SK-N-SH (cell line): Measurements from ENCODE around the gene DFFB. TPM values are rescaled to one million over a fixed set of nuclear protein-coding genes. Genes with fewer than 3 reads are reported as not detected.

ENCODE experiments used
- CTCF ChIA-PET: fragments of 300-600, 350-600 bp; formaldehyde crosslinking; extraction: SDS; loops from one replicate; lab custom pipeline; 2021; lab: Yijun Ruan, JAX
- POLR2A ChIA-PET: fragments of 350-600 bp; sonication (Branson Sonifier 250); formaldehyde crosslinking; extraction: SDS; loops from one replicate; lab custom pipeline; 2020; ENCODE audit warnings: antibody characterized with exemption, inconsistent platforms; lab: Yijun Ruan, JAX
- DNase-seq: peaks from one replicate; pipeline ENCODE4 v3.0.0; 2012
- H2AFZ ChIP-seq: fragments of 200-600 bp; sonication (generic); 2 replicates; pipeline ENCODE4 v1.8.1; 2016; ENCODE audit warnings: antibody characterized with exemption, mild to moderate bottlenecking, low read depth
- H3F3A ChIP-seq: fragments of 200-600 bp; sonication (generic); replicated peaks from 2 replicates; pipeline ENCODE3; 2016; ENCODE audit warnings: antibody characterized with exemption, mild to moderate bottlenecking; ENCODE audit not compliant: insufficient read depth
- H3K27ac ChIP-seq, 2 experiments: fragments of 200-500 bp in 1 of 2; fragments of 200-600 bp in 1 of 2; sonication (Bioruptor generic) in 1 of 2; sonication (generic), shearing (Covaris generic) in 1 of 2; 2 replicates each; pipeline versions ENCODE4 v1.5.1 to v1.6.1; 2014 to 2016; ENCODE audit warnings: low read depth in 2 of 2, inconsistent platforms in 1 of 2, low read length in 1 of 2, mild to moderate bottlenecking in 1 of 2, mixed read lengths in 1 of 2
- H3K27me3 ChIP-seq: fragments of 200-600 bp; sonication (generic), shearing (Covaris generic); 2 replicates; pipeline ENCODE4 v1.6.1; 2016; ENCODE audit warnings: mixed run types; ENCODE audit not compliant: insufficient read depth
- H3K36me3 ChIP-seq, 2 experiments: fragments of 200-500 bp in 1 of 2; fragments of 200-600 bp in 1 of 2; sonication (Bioruptor generic) in 1 of 2; sonication (generic) in 1 of 2; replicated peaks in 1 of 2; 2 replicates each; pipeline versions ENCODE3 to v1.5.1; 2014 to 2016; ENCODE audit warnings: low read length in 1 of 2, mild to moderate bottlenecking in 1 of 2; ENCODE audit not compliant: insufficient read depth in 2 of 2, control insufficient read depth in 1 of 2
- H3K4me1 ChIP-seq, 2 experiments: fragments of 200-500 bp in 1 of 2; fragments of 200-600 bp in 1 of 2; sonication (Bioruptor generic) in 1 of 2; sonication (generic), shearing (Covaris generic) in 1 of 2; 2 replicates each; pipeline versions ENCODE4 v1.5.1 to v1.6.1; 2014 to 2016; ENCODE audit warnings: low read depth in 1 of 2, low read length in 1 of 2, mixed run types in 1 of 2; ENCODE audit not compliant: insufficient read depth in 2 of 2, control insufficient read depth in 1 of 2
- H3K4me2 ChIP-seq: fragments of 200-600 bp; sonication (generic), shearing (Covaris generic); 2 replicates; pipeline ENCODE4 v1.6.1; 2017; ENCODE audit warnings: mixed run types
- H3K4me3 ChIP-seq, 2 experiments: fragments of 200-500 bp in 1 of 2; fragments of 200-600 bp in 1 of 2; sonication (Bioruptor generic) in 1 of 2; sonication (generic), shearing (Covaris generic) in 1 of 2; 2 replicates each; pipeline versions ENCODE4 v1.5.1 to v1.8.1; 2014 to 2016; ENCODE audit warnings: low read depth in 2 of 2, inconsistent platforms in 1 of 2, low read length in 1 of 2, mild to moderate bottlenecking in 1 of 2, mixed read lengths in 1 of 2, moderate library complexity in 1 of 2
- H3K79me2 ChIP-seq: fragments of 200-600 bp; sonication (generic); 2 replicates; pipeline ENCODE4 v1.8.1; 2017; ENCODE audit warnings: mild to moderate bottlenecking; ENCODE audit not compliant: insufficient read depth
- H3K9ac ChIP-seq: fragments of 200-600 bp; sonication (generic); 2 replicates; pipeline ENCODE4 v1.6.1; 2017; ENCODE audit warnings: mixed run types
- H3K9me2 ChIP-seq: fragments of 200-600 bp; sonication (generic); 2 replicates; pipeline ENCODE4 v1.6.1; 2017; ENCODE audit warnings: mixed run types
- H3K9me3 ChIP-seq: fragments of 200-600 bp; sonication (generic); 2 replicates; pipeline ENCODE4 v1.6.1; 2017; ENCODE audit warnings: mixed run types, mild to moderate bottlenecking, moderate library complexity
- H4K20me1 ChIP-seq: fragments of 200-600 bp; sonication (generic); 2 replicates; pipeline ENCODE4 v1.6.1; 2017; ENCODE audit warnings: mild to moderate bottlenecking, mixed run types; ENCODE audit not compliant: insufficient read depth
- CHD2 ChIP-seq: fragments of 150-350 bp; IDR thresholded peaks from 2 replicates; pipeline ENCODE4 v1.6.1; 2018; ENCODE audit warnings: low read length; ENCODE audit not compliant: partially characterized antibody
- FOXJ3 ChIP-seq: sonication (generic); formaldehyde crosslinking; IDR thresholded peaks from 2 replicates; pipeline ENCODE4 v1.5.1; 2020; ENCODE audit warnings: mild to moderate bottlenecking, missing genetic modification reagents
- RCOR1 ChIP-seq: fragments of 150-350 bp; IDR thresholded peaks from 2 replicates; pipeline ENCODE4 v1.6.1; 2017; ENCODE audit warnings: antibody characterized with exemption, low read length
- RXRA ChIP-seq: IDR thresholded peaks from 2 replicates; pipeline ENCODE4 v1.4.0; 2012; ENCODE audit warnings: low read depth, mild to moderate bottlenecking, borderline replicate concordance
- TAF1 ChIP-seq: IDR thresholded peaks from 2 replicates; pipeline ENCODE4 v1.6.1; 2012; ENCODE audit warnings: low read depth, mild to moderate bottlenecking, low read length, moderate library complexity, borderline replicate concordance
- USF1 ChIP-seq: IDR thresholded peaks from 2 replicates; pipeline ENCODE4 v1.4.0; 2012; ENCODE audit warnings: low read depth, borderline replicate concordance
- ZBTB33 ChIP-seq: IDR thresholded peaks from 2 replicates; pipeline ENCODE4 v1.4.0; 2012; ENCODE audit warnings: low read depth, borderline replicate concordance
- WGBS: methylation state at CpG from one replicate; pipeline ENCODE4 v1.1.6; 2017; ENCODE audit warnings: low lambda C conversion rate; 5-methylcytosine and 5-hydroxymethylcytosine counted together
- polyA plus RNA-seq, 3 experiments: library from polyadenylated mRNA; depleted of rRNA; stranded (reverse); fragments of >200 nt; gene quantifications; 2 replicates each; pipeline ENCODE4 v1.2.3, GENCODE V29; 2012
- TF ChIP-seq, protein P1 (sequence below): fragments of 200-600 bp; sonication (generic); IDR thresholded peaks from 2 replicates; pipeline ENCODE4 v1.6.1; 2017; ENCODE audit warnings: antibody characterized with exemption, mild to moderate bottlenecking, moderate library complexity

The DFFB gene
- polyA plus RNA-seq, 1 of the 3 experiments (the other 2 are of a cell fraction) = 8.2 TPM

GRCh38 chr1:3842912-3843311, 14.4 kb upstream of the DFFB start:
- Histone ChIP-seq H3K9ac (no peak overlapping the region), H4K20me1 (no peaks in the 10 kb centered on the region), H3K4me2 (no peak overlapping the region), H3K4me3 (no peak overlapping the region), H3K4me1 (no peaks in the 10 kb centered on the region), H3K27me3 (no peaks in the 10 kb centered on the region), H2AFZ (no peak overlapping the region), H3K9me3 (no peaks in the 10 kb centered on the region), H3K9me2 (no peaks in the 10 kb centered on the region), H3K79me2 (no peaks in the 10 kb centered on the region), H3K36me3 (peaks cover 15 to 31% of the 10 kb centered on the region in 2 experiments), H3K27ac (no peak overlapping the region), H3F3A (no peaks in the 10 kb centered on the region)
- TF ChIP-seq FOXJ3 (CRISPR knock-in tag) = no peak
- no peak for TF ChIP-seq TAF1
- DNase-seq = no peak
- POLR2A ChIA-PET = no interaction called here
- WGBS = 98% methylated on average over 9 of the region's 9 CpGs
- CTCF ChIA-PET = no interaction called here

- Histone ChIP-seq H3K4me1 (no peaks in the 10 kb centered on the region), H4K20me1 (no peaks in the 10 kb centered on the region), H3K36me3 (peaks cover 18 to 44% of the 10 kb centered on the region in 2 experiments), H3K9me2 (no peaks in the 10 kb centered on the region), H2AFZ (no peak overlapping the region), H3K4me2 (no peak overlapping the region), H3K9me3 (no peaks in the 10 kb centered on the region), H3K27me3 (no peaks in the 10 kb centered on the region), H3K4me3 (no peak overlapping the region), H3K27ac (no peak overlapping the region), H3K9ac (no peak overlapping the region), H3F3A (no peaks in the 10 kb centered on the region), H3K79me2 (no peaks in the 10 kb centered on the region)
- no peak for DNase-seq
- ChIA-PET POLR2A (no interaction called here), CTCF (interaction anchor here (1.0 to 1.9 kb wide), 2 partner anchors 10 to 15 kb away, joined by 3 to 6 read pairs; partner anchors contain the start of gene CEP104)
- WGBS = 96% methylated on average over 3 of the region's 3 CpGs
- TF ChIP-seq CHD2 = no peak
- TF ChIP-seq ZBTB33 = no peak
- no peak for TF ChIP-seq USF1
- TF ChIP-seq TAF1 = no peak
- TF ChIP-seq FOXJ3 (CRISPR knock-in tag) = no peak
- TF ChIP-seq, protein P1, sequence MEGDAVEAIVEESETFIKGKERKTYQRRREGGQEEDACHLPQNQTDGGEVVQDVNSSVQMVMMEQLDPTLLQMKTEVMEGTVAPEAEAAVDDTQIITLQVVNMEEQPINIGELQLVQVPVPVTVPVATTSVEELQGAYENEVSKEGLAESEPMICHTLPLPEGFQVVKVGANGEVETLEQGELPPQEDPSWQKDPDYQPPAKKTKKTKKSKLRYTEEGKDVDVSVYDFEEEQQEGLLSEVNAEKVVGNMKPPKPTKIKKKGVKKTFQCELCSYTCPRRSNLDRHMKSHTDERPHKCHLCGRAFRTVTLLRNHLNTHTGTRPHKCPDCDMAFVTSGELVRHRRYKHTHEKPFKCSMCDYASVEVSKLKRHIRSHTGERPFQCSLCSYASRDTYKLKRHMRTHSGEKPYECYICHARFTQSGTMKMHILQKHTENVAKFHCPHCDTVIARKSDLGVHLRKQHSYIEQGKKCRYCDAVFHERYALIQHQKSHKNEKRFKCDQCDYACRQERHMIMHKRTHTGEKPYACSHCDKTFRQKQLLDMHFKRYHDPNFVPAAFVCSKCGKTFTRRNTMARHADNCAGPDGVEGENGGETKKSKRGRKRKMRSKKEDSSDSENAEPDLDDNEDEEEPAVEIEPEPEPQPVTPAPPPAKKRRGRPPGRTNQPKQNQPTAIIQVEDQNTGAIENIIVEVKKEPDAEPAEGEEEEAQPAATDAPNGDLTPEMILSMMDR = no peak
- no peak for TF ChIP-seq RXRA
- no peak for TF ChIP-seq RCOR1
Observed at GRCh38 chr1:3846541-3846940, 10.7 kb upstream of the DFFB start.
